Peyer's patch (tissue), 4 donors: ENCODE results near the gene PCBP2. TPM values are rescaled to one million over a fixed set of nuclear protein-coding genes. Genes with fewer than 3 reads are reported as not detected.

Experiments used
- DNase-seq, 3 donors: peaks; one replicate each; pipeline ENCODE4 v3.0.0-alpha.2; 2017 to 2019
- H3K27ac ChIP-seq, 4 donors: fragments of 200-600 bp; sonication (generic); one replicate each; pipeline ENCODE4 v1.5.1; 2016 to 2019
- H3K27me3 ChIP-seq, 2 donors: fragments of 200-600 bp; sonication (generic); one replicate each; pipeline ENCODE4 v1.5.1; 2019
- H3K36me3 ChIP-seq, 3 donors: fragments of 200-600 bp; sonication (generic); one replicate each; pipeline ENCODE4 v1.5.1; 2016 to 2019
- H3K4me1 ChIP-seq, 4 donors: fragments of 200-600 bp; sonication (generic); one replicate each; pipeline ENCODE4 v1.5.1; 2016 to 2019
- H3K4me3 ChIP-seq, 4 donors: fragments of 200-600 bp; sonication (generic); 1 replicate in 3 of 4; 2 replicates in 1 of 4; pipeline ENCODE4 v1.5.1; 2016 to 2019; ENCODE audit warnings: mild to moderate bottlenecking in 1 of 4
- H3K9me3 ChIP-seq, 4 donors: fragments of 200-600 bp; sonication (generic); one replicate each; pipeline ENCODE4 v1.5.1; 2016 to 2019; ENCODE audit warnings: mild to moderate bottlenecking in 1 of 4
- POLR2A ChIP-seq, 2 donors: fragments of 450-650 bp; IDR thresholded peaks; one replicate each; pipeline ENCODE4 v1.5.1; 2017; ENCODE audit warnings: antibody characterized with exemption in 2 of 2, mild to moderate bottlenecking in 2 of 2, moderate library complexity in 2 of 2
- total RNA-seq, 4 donors: library from RNA; depleted of rRNA; stranded (reverse); fragments of >200 nt; gene quantifications; one replicate each; pipeline ENCODE4 v1.1.0, GENCODE V29; 2016
- TF ChIP-seq, protein P1 (sequence below), 6 experiments: fragments of 450-650 bp in 4 of 6; fragments of 200-600 bp in 2 of 6; sonication (generic) in 1 of 6; IDR thresholded peaks; one replicate each; pipeline ENCODE4 v1.5.1; 2017 to 2019; ENCODE audit warnings: antibody characterized with exemption in 6 of 6, mild to moderate bottlenecking in 3 of 6, moderate library complexity in 1 of 6

Gene PCBP2
- total RNA-seq, 4 donors from 2014 or later, result 384 to 549 (median 500) TPM

DNA sequence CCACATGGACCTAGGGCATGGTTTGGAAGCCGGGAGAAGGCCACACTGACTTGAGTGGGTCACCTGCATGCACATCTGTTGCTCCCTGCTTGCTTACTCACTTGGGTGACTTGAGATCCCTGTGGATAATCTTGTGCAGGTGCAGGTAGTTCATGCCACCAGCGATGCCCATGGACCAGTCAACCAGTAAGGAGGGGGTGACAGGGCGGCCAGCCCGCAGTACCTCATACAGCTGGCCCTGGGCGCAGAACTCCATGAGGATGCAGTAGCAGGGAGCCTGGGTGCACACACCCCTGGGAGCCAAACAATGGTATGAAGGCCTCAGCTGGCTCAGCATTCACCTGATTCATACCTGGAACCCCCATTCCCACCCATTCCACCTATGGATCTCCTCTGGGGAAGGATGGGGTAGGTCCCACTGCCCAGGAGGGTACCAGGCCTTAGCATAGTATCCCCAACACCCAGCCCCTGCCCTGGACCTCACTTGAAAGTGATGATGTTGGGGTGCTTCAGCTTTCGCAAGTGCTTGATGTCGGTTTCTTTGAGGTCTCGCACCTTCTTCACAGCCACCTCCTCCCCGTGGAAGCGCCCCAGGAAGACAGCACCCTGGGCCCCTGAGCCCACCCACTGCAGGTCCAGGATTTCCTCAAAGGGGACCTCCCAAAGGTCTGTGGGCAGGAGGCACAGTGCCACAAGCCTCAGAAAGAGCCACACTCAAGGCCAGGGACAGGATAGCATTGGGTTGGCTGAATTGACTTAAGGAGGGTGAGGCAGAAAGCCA lies 34.2 kb downstream of the PCBP2 start:
- Histone ChIP-seq H3K4me1 (peaks cover 0 to 14% (median 2%) of the 10 kb centered on the region in 4 donors), H3K36me3 (peaks cover 0 to 48% (median 0%) of the 10 kb centered on the region in 3 donors), H3K27me3 (no peaks in the 10 kb centered on the region), H3K27ac (no peak overlapping the region), H3K9me3 (no peaks in the 10 kb centered on the region), H3K4me3 (no peak overlapping the region)
- TF ChIP-seq, protein P1, sequence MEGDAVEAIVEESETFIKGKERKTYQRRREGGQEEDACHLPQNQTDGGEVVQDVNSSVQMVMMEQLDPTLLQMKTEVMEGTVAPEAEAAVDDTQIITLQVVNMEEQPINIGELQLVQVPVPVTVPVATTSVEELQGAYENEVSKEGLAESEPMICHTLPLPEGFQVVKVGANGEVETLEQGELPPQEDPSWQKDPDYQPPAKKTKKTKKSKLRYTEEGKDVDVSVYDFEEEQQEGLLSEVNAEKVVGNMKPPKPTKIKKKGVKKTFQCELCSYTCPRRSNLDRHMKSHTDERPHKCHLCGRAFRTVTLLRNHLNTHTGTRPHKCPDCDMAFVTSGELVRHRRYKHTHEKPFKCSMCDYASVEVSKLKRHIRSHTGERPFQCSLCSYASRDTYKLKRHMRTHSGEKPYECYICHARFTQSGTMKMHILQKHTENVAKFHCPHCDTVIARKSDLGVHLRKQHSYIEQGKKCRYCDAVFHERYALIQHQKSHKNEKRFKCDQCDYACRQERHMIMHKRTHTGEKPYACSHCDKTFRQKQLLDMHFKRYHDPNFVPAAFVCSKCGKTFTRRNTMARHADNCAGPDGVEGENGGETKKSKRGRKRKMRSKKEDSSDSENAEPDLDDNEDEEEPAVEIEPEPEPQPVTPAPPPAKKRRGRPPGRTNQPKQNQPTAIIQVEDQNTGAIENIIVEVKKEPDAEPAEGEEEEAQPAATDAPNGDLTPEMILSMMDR (IDR thresholded peaks at IDR 0.05), result no peak
- no peak for TF ChIP-seq POLR2A (IDR thresholded peaks at IDR 0.05)
- no peak for DNase-seq

DNA sequence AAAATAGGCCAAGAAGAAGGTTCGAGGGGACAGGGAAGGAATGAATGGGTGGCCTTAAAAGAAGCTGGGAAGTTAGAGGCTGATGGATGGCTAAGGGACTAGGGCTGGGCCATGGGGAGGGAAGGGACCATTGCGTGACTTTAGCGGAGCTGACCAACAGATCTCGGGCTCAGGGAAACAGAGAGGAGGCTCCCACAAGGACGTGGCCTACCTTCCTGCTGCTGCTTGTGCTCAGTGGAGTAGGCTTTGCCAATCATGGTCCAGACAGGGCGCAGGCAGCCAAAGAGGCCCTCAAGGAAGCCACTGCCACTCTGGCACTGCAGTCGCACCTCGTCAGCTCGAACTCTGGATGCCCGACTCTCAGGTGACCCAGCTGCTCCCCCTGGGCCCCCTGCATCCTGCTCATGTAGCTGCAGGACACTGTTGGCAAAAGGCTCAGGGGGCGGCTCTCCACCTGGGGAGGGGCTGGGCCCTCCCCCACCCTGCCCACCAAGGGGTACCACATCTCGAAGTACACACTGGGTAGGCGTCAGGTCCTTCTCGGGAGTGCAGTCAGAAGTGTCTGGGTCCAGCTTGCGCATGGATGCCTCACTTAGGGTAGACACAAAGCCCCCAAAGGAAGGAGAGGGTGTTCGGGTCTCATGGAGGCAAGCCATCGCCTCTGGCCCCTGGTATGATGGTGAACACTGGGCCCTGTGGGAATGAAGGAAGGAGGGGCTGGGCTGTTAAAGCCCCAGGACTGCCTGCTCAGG lies 35.0 kb downstream of the PCBP2 start:
- Histone ChIP-seq H3K4me1 (peaks cover 0 to 14% (median 2%) of the 10 kb centered on the region in 4 donors), H3K36me3 (peaks cover 0 to 40% (median 0%) of the 10 kb centered on the region in 3 donors)

DNA sequence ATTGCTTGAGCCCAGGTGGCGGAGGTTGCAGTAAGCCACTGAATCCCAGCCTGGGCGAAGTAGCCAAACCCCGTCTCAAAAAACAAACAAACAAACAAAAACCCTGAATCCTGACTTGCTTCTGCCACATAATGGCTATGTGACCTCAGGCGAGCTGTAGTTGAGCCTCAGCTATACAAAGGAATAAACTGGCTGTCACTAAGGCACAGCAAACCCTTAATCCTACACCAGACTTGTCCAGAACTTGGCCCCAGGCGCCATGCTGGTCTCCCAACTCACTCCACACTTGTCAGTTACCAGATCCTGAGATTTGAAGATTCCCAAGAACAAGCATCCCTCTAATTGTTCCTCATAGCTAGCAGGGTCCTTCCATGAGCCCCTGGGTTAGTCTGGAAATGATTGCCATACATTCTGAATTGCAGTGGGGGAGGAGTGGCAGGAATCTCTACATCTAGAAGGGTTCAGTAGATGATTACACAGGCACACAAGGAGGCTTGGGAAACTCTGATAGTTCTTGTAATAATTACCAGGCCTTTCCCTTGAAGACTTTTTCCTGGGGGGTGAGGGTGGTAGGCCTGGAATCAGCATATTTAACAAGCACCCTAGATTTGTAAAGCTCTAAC lies 37.5 kb downstream of the PCBP2 start:
- no peaks in the 10 kb centered on the region for H3K27me3 ChIP-seq
- no peak overlapping the region for H3K4me3 ChIP-seq
- H3K36me3 ChIP-seq, result peaks cover 0 to 21% (median 0%) of the 10 kb centered on the region in 3 donors
- no peak for DNase-seq
- TF ChIP-seq, protein P1 (IDR thresholded peaks at IDR 0.05), result no peak
- TF ChIP-seq POLR2A (IDR thresholded peaks at IDR 0.05), result no peak
- peaks cover 0 to 11% (median 5%) of the 10 kb centered on the region in 4 donors for H3K4me1 ChIP-seq
- no peaks in the 10 kb centered on the region for H3K9me3 ChIP-seq
- no peak overlapping the region for H3K27ac ChIP-seq

More for the DNA sequence above, 35.0 kb downstream of the PCBP2 start:
- Histone ChIP-seq H3K27me3 (no peaks in the 10 kb centered on the region), H3K9me3 (no peaks in the 10 kb centered on the region), H3K27ac (no peak overlapping the region), H3K4me3 (no peak overlapping the region)
- no peak for TF ChIP-seq POLR2A (IDR thresholded peaks at IDR 0.05)
- TF ChIP-seq, protein P1 (IDR thresholded peaks at IDR 0.05), result no peak
- DNase-seq, result peak in 1 of 3 donors; percentile 45

- H3K27me3 ChIP-seq, result no peaks in the 10 kb centered on the region
- TF ChIP-seq, protein P1 (IDR thresholded peaks at IDR 0.05), result no peak
- no peak for TF ChIP-seq POLR2A (IDR thresholded peaks at IDR 0.05)
- peaks cover 0 to 20% (median 5%) of the 10 kb centered on the region in 4 donors for H3K4me1 ChIP-seq
- no peak for DNase-seq
- peaks cover 0 to 3% (median 0%) of the 10 kb centered on the region in 3 donors for H3K36me3 ChIP-seq
- H3K27ac ChIP-seq, result peak overlapping the region; percentile 74 to 82 (median 76)
- H3K4me3 ChIP-seq, result peak overlapping the region in 3 of 4 donors; percentile 47 to 75 (median 63)
- no peaks in the 10 kb centered on the region for H3K9me3 ChIP-seq
Observed at GRCh38 chr12:53492188-53492587, 40.3 kb downstream of the PCBP2 start.

- Histone ChIP-seq H3K4me1 (peaks cover 0 to 20% (median 5%) of the 10 kb centered on the region in 4 donors), H3K36me3 (no peaks in the 10 kb centered on the region), H3K27ac (peak overlapping the region; percentile 74 to 82 (median 76)), H3K9me3 (no peaks in the 10 kb centered on the region), H3K4me3 (peak overlapping the region; percentile 47 to 75 (median 56)), H3K27me3 (no peaks in the 10 kb centered on the region)
- peak; percentile 94 to 97 (median 94) for DNase-seq
- peak; percentile 84 to 90 for TF ChIP-seq POLR2A (IDR thresholded peaks at IDR 0.05)
- TF ChIP-seq, protein P1 (IDR thresholded peaks at IDR 0.05), result no peak
Observed at GRCh38 chr12:53492830-53493609, 41.1 kb downstream of the PCBP2 start.
